HG02678 (cell line): Measurements from ENCODE around the gene HEXIM2.
"Not testable (repeated sequence)": the region's sequence is repeated elsewhere in the genome, so short reads cannot be mapped to it uniquely, and the experiment has no call there.

Source experiments
- ATAC-seq: cut with Tn5 transposase; IDR thresholded peaks from one replicate; pipeline ENCODE4 v1.9.1; 2021; ENCODE audit warnings: mild to moderate bottlenecking, moderate library complexity; ENCODE audit not compliant: unreplicated experiment

HEXIM2 gene

DNA sequence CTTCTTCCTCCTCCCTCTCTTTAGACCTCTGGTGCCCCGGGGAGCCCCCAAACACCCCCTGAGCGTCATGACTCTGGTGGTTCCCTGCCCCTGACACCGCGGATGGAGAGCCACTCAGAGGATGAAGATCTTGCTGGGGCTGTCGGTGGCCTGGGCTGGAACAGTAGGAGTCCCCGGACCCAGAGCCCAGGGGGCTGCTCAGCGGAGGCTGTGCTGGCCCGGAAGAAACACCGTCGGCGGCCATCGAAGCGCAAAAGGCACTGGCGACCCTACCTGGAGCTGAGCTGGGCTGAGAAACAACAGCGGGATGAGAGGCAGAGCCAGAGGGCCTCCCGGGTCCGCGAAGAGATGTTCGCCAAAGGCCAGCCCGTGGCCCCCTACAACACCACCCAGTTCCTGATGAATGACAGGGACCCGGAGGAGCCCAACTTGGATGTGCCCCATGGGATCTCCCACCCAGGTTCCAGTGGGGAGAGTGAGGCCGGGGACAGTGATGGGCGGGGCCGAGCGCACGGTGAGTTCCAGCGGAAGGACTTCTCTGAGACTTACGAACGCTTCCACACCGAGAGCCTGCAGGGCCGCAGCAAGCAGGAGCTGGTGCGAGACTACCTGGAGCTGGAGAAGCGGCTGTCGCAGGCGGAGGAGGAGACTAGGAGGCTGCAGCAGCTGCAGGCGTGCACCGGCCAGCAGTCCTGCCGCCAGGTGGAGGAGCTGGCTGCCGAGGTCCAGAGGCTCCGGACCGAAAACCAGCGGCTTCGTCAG, 7.5 kb downstream of the HEXIM2 start:
- ATAC-seq = no peak

DNA sequence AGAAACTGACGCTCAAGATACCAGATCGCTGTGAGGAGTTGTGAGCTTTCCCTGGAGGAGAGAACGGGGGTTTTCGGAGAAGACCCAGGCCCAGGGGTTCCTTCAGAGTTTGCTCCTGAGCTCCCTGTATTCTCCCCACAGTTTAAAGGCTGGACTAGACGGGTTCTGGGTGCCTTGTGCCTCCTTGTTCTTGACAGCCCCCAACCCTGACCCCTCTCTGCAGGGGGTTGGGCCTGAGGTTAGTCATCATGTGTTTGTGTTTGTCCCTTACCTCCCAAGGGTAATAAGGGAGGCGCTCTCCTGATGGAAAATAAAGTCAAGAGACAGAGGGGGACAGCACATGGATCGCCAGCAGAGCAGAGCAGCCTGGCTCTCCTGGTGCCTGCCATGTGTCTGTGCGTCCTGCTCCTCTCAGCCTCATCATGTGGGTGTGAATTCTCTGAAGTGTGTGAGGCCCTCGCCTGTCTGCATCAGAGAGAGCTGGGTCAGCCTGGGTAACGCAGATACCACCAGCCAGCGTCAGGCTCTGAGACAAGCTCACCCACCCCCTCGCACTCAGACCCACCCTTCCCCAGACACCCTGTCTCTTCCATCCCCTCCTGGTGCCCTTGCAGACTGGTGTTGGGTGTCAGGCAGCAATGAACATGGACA, 8.7 kb downstream of the HEXIM2 start:
- no peak for ATAC-seq

DNA sequence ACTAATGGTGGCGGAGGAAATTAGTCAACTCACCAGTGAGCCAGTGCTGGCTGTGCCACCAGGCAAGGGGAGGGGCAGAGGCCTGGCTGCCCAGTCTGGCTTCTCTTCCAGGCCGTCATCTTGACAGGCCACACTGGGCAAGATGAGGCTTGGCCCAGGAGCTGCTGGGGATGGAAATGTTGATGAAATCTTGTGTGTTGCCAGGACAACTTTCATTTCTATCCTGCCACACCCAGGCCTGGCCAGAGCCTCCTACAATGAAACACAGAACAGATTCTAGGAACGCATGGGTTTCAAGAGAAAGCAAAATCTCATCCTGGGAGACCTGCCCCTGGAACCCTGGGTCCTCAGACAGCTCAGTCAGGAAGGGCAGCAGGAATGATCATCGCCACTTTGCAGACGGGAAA, 9.3 kb downstream of the HEXIM2 start:
- ATAC-seq = no peak

DNA sequence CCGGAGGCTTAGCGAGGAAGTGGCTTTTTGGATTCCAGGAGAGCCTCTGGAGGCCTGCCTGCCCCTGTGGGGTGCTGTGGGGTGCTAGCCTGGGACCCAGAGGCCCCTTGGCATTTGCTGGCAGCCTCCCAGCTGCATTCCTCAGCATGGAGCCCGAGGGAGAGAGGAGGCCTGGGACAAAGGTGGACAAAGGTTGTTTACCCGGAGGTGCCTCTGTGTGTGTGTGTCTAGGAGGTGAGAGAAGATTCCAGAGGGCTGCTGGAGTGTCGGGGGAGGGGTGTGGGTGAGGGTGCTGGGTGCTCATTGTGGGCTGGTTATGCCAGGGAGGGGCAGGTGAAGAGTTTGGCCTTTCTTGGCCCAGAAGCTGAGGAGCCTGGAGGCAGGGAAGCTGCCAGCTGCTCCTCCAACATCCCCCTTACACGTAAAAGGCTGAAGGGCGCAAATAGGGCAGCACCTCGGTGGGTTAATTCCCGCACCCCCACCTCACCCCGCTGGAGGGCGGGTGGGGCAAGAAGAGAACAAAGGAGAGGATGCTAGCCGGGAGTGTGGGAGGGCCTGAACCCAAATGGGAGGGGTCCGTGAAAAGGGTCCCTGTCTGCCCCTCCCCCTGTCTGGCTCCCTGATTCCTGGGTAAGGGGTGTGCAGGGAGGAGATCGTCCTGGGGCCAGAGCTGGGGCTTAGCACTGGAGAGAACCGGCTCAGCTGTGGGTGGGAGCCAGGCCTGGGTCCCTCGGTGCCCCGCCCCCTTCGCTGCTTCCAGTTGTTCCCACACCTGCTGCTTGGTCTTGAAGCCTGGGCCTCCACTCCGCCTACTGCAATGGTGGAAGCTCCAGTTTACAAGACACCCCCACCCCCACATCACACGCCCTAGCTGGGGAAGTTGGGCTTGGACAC, 9.9 kb downstream of the HEXIM2 start:
- ATAC-seq = no peak

DNA sequence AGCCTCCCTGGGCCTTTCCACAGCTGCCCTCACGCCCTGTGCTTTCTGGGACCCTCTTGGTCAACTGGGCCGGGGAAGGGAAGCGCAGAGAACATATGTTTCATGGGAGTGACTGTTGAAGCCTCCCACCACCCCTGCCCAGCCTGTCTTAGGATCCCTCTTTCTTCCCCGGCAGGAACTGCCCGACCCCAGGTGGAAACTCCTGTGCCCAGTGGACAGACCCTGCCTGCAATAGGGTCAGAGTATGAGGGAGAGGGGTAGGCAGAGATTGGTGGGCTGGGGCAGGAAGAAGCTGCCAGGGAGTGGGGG, 10.5 kb downstream of the HEXIM2 start:
- no peak for ATAC-seq

DNA sequence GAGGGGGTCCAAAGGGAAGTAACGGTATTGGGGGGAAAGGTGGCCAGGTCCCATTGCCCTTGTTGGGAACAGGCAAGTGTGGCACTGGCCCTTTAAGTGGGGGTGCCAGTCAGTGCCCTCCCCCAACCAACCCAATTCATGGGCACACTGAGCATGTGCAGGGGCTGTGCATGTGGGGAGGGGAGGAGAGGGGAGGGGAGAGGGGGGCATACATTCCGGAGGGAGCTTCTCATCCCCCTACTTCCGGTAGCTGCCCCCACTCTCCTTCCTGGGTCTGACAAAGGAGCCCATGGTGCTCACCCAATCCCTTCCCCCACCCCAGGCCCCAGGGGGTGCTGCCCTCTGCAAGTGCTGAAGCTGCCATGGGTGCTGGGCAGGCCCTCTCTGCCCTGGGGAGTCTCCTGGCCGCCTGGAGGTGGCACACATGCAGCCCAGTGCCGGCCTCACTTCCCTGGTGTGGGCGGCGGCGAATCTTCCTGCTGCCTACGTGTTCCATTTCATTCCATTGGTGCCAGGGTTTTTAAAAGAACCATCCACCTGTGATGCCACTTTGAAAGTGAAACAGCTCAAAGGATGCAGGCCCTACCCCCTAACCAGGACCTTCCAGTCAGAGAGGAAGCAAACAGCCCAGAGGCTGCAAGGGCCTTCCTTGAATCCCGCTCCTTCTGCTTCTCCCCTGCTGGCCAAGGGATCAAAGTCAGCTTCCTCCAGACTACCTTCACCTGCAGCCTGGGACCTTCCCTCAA, 11.0 kb downstream of the HEXIM2 start:
- no peak for ATAC-seq

DNA sequence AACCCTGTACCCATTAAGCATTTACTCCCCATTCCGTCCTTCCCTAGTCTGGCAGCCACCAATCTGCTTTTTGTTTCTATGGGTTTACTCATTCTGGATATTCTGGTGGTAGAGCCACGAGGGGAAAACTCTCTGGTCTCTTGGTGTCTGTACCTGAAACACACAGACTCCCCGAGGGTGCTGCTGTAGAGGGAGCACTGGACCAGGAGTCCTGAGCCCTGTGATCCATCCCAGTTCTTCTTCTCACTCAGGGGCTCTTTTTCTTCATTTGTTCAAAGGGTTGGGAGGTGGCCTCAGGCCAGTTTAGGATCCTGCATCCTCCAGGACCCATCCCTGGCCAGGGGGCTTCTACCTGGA, 14.1 kb downstream of the HEXIM2 start:
- ATAC-seq = no peak

DNA sequence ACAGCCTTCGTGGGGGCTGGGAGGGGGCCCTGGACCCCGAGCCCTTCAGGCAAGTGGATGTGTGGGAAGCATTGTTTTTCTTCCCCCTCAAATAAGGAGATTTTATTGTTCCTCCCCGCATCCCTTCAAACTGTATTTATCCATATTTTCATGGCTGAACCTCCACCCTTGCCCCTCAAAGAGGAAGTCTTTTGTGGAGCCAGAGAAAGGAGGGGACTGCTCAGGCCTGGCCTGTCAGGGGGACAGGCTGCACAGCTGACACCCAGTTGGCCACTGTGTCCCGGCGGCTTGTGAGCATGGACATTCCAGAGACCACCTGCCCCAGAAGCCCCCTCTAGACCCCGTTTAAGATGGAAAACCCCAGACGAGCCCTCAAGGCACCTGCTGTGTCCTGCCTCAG, 15.9 kb downstream of the HEXIM2 start:
- ATAC-seq = no peak

DNA sequence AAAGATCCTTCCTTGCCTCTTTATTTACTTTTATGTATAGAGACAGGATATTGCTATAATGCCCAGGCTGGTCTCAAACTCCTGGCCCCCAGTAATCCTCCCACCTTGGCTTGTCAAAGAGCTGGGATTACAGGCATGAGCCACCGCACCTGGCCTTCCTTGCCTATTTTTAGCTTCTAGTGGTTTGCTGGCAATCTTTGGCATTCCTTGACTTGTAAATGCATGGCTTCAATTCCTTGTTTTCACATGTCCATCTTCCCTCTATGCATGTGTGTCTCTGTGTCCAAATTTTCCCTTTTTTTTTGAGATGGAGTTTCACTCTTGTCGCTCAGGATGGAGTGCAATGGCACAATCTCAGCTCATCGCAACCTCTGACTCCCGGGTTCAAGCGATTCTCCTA, 22.5 kb downstream of the HEXIM2 start:
- ATAC-seq = no peak

DNA sequence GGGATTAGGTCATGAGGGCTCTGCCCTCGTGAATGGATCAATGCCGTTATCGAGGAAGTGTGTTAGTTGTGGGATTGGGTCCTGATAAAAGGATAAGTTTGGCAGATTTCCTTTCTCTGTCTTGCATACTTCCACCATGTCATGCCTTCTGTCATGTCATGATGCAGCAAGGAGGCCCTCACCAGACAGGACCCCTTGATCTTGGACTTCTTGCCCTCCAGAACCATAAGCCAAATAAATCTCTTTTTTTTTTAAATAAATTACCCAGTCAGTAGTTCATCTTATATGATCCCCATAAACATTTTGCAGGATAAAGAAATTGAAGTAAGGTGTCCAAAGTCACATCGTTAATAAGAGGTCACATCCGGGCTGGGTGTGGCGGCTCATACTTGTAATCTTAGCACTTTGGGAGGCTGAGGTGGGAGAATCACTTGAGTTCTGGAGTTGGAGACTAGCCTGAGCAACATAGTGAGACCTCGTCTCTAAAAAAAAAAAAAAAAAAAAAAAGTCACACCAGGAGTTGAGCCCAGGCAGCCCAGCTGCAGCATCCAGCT, 25.2 kb downstream of the HEXIM2 start:
- no peak for ATAC-seq

DNA sequence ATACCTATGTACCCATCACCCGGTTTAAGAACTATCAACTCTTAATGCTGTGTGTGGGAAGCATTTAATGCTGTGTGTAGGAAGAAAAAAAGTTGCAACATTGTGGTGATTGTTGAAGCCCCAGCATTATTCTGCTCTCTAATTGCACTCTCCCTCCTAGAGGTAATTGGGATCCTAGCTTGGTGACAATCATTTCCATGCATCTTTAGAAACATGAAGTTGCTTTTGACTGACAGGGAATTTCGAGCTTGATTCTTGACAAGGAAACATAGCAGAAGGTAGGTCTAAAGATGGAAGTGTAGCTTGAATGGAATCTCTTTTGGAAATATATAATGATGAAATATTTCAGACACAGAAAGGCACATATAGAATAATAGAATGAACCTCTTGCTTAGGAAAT, 27.3 kb downstream of the HEXIM2 start:
- ATAC-seq = no peak

DNA sequence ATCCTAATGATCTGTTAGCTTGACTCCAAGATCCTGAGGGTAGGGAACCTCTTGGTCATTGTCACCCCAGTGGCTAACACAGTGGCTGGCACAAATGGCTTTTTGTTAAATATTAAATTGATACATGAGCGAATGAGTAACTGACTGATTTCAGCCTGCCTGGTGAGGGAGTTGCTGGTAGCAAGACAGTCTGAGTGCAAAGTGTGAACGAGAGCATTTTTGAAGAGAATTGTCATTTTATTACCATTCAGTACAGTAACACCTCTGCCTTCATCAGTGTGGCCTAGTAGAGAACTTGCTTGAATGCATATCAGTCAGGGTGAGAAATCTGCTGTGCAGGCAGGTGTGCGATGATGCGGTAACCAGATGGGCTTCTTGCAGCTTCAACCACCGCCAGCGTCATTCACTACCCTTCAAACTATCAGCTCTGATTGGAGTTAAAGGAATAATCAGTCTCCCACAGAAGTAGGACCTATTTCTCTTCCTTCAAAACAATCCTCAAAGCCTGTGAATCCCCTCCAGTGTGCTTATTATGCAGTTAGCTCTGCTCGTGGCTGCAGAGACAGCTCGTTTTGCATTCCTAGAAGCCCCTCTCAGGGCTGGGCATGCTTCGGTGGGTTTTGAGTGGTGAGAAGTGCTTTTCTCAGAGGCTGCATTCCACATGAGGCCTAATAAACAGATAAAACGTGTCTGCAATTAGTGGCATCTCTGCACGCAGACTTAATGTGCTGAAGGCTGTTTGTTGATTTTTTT, 29.0 kb downstream of the HEXIM2 start:
- ATAC-seq = no peak

DNA sequence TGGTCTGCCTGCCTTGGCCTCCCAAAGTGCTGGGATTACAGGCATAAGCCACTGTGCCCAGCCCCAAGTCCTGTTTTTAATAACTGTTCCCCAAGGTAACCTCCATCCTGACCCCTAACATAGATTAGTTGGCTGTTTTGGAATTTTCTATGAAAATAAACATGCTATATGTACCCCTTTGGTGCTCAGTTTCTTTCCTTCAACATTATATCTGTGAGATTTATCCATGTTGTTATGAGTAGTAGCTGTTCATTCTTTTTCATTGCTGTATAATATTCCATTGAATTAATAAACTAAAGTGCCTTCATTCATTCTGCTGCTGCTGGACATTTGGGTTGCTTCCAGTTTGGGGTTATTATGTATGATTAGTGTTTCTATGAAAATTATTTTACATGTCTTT, 33.7 kb downstream of the HEXIM2 start:
- ATAC-seq = no peak

DNA sequence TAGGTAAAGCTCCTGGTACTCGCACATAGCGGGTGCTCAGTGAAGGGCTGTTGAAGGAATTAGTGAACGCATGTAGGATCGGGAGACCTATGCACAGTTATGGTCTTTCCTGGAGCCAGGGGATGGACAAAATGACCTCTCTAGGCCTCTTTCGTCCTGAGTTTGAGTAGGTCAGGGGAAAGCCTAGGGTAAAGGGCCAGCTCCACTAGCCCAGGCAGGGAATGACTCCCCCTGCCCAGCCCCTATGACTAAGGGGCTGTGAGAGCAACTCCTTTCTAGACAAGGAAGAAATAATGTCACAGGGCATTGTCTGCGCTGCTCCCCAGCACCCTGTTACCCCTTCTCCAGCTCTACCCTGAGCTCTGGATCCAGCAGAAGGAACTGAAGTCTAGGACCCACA, 35.4 kb downstream of the HEXIM2 start:
- no peak for ATAC-seq

DNA sequence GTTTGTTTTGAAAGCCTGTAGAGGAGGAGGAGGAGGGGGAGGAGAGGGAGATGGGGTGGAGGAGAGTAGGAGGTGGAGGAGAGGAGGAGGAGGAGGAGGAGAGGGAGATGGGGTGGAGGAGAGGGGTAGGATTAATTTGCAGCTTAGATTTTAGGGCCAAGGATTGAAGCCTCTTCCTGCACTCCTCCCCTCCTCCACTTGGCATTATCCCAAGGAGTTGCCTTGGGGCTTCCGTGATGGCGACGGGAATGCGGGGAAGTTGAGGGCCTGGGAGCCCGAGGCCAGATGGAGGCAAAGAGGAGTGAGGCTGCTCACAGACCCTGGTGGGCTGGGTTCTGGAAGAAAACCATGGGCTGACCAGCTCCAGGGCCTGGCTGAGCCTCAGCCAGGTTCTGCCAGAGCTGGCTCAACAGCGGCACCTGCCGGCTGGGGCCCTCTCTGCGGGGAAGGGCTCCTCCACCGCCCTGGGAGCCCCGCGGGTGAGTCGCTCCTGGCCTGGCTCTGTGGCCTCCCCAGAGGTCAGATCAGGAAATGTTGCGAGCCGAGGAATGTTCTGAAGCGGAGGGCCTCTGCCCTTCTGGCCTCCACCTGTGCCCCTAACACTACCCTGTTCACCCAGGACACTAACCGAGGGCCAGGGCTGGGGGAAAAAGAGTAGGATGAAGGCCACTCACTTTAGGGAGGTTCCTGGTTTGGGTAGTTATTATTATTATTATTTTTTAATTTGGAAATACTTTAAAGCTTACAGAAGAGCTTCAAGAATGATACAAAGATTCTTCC, 36.1 kb downstream of the HEXIM2 start:
- ATAC-seq = peak; percentile 78

DNA sequence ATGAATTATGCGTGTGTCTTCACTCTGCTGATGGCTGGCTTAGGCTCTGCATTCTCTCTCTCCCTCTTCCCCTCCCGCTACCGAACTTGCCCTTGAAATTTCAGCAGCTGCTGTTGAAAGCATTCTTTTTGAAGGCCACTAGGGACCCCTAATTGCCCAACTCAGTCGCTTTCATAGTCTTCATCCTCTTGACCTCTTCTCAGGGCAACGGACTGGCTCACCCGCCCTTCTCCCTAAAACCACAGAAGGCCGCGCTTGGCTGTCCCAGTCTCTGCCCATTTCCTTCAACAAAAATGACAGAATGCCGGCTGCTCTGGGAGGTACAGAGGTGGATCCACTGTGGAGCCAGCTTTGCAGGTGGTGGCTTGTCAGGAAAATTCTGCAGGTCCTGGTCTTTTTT, 39.0 kb downstream of the HEXIM2 start:
- ATAC-seq = no peak

DNA sequence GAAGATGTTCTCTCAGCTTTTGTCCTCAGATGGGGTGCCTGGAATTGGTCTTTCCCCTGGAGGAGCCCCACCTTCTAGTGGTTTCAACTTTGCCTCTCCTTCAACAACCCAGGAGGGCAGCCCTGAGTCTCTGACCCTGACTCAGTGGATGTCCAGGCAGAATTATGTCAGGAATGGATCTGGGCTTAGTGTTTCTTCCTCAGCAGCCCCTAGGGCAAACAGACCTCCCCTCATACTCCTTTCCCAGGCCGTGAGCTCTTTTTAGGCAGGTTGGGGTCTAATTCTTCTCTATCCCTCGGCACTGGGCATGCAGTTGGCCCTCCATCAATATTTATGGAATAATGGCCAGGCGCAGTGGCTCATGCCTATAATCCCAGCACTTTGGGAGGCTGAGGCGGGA, 39.8 kb downstream of the HEXIM2 start:
- no peak for ATAC-seq

DNA sequence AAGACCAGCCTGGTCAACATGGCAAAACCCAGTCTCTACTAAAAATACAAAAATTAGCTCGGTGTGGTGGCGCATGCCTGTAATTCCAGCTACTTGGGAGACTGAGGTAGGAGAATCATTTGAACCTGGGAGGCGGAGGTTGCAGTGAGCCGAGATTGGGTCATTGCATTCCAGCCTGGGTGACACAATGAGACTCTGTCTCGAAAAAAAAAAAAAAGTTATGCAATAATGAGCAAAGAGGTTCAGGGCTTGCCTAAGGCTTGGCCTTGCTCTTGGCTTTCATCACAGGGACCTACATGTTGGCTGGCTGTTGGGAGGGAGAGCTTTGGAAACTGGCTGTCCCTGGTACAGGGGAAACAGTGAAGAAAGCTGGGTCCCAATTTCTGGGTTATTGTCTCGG, 40.2 kb downstream of the HEXIM2 start:
- not testable (repeated sequence) for ATAC-seq

DNA sequence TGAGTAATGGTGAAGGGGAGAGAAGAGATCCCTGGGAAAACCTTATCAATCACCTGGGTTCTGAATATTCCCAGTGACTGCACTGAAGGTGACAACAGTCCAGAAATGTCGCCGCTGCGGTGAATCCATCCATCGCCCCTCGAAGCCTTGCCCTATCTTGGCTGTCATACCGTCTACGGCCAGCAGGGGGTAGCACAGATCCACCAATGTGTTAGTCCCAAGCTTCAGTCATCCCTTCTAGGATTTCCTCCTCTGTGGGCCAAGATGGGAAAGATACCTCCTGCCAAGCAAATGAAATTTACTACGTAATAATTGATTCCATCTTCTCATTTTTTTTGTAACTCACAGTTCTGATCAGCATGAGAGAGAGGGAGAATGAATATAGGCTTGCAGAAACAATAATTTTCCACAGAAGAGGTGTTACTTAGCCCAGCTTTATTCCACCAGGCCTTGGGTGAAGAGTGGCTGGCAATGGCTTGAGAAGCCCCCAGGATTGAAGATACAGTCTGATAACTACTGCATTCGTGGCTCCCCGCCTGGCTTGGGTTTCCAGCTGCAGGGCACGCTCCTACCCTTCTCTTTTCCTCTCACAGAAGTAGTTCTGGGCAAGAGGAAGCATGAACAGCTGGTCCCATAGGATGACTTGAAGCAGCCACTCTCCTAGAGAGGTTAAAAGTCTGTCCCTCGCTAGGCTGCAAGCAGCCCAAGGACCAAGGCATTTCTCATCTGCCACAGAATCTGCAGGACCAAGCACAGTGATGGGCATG, 57.4 kb downstream of the HEXIM2 start:
- ATAC-seq = no peak
